ENCODE data around the gene IGFALS.

IGFALS gene

DNA sequence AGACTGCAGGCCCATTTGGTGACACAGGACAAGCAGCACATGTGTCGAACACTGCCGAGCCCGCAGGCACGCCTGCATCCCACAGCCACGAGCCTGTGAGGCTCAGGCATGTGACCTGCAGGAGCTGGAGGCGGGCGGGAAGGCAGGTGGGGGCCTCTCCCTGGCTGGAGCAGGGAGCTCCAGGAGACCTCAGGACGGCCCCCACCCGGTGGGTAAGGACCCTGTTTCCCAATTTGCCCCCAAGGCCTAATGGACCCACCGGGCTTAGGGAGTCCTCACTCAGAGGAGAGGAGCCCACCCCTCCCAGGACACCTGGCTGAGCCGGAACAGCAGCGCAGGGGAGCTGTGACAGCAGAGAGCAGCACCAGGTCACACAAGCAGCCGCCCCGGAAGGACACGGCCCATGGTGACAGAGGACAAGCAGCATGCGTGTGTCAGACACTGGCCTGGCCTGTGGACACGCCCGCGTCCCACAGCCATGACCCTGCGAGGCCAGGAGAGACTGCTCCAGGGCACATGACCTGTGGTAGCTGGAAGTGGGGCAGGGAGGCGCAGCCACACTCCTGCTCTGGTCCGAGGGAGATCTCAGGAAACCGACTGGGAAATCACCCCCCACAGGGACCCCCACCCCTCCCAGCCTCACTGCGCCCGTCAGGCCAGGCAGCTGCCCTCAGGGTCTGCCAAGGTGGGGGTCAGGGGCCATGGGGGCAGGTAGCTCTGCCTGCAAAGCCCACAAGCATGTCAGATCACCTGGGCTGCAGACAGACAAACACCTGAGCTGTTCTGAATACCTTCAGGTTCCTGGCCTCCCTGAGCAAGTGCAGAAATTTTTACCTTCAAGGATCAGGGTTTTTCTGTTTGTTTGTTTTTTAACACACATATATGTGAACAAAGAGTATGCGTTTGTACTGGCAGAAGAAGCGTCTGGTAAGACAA, 13.5 kb downstream of the IGFALS start:
- H3K4me3 ChIP-seq (ENCODE audit: low read depth in 1 of 2, low read length in 2 of 2): no peak overlapping the region

DNA sequence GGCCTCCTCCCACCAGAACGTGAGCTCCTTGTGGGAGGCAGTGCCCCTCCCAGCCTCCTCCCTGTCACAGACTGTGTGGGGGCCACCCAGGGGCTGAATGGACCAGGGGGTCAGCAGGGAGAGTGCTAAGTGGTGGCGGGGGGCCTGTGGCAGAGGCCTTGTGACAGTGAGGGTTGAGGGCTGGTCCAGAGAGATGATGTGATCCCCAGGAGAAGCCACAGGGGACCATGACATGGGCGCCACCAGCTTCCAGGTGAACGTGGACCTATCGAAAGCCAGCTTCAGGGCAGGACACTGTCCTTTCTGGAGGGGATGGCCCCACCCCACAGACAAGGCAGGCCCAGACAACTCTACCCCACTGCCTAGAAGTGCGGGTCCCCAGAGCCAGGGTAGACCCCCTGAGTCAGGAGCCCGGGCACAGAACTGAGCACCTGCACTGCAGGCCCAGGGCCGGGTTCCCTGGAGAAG, 14.2 kb downstream of the IGFALS start:
- Histone ChIP-seq H3K36me3 (ENCODE audit: insufficient read depth, low read length) (peaks cover 70% of the 10 kb centered on the region), H3K4me1 (ENCODE audit: insufficient read depth, low read length) (peaks cover 45% of the 10 kb centered on the region), H3K9ac (ENCODE audit: low read depth, low read length) (peak overlapping the region; percentile 17; the same call in 1 of the 2 replicates), H4K20me1 (ENCODE audit: insufficient read depth, low read length) (peaks cover 75% of the 10 kb centered on the region), H3K9me3 (ENCODE audit: insufficient read depth, low read length, severe bottlenecking) (no peaks in the 10 kb centered on the region), H3K4me3 (ENCODE audit: low read depth in 1 of 2, low read length in 2 of 2) (no peak overlapping the region), H3K27ac (ENCODE audit: low read length) (no peak overlapping the region), H3K79me2 (ENCODE audit: insufficient read depth, low read length) (peaks cover 66% of the 10 kb centered on the region), H3K27me3 (ENCODE audit: insufficient read depth, low read length, poor library complexity) (no peaks in the 10 kb centered on the region), H2AFZ (ENCODE audit: low read depth, low read length) (no peak overlapping the region), H3K4me2 (ENCODE audit: insufficient read depth, low read length) (no peak overlapping the region)
- no peak for ATAC-seq (ENCODE audit: insufficient read depth, low read depth)
- no peak for DNase-seq
- TF ChIP-seq, protein P1, sequence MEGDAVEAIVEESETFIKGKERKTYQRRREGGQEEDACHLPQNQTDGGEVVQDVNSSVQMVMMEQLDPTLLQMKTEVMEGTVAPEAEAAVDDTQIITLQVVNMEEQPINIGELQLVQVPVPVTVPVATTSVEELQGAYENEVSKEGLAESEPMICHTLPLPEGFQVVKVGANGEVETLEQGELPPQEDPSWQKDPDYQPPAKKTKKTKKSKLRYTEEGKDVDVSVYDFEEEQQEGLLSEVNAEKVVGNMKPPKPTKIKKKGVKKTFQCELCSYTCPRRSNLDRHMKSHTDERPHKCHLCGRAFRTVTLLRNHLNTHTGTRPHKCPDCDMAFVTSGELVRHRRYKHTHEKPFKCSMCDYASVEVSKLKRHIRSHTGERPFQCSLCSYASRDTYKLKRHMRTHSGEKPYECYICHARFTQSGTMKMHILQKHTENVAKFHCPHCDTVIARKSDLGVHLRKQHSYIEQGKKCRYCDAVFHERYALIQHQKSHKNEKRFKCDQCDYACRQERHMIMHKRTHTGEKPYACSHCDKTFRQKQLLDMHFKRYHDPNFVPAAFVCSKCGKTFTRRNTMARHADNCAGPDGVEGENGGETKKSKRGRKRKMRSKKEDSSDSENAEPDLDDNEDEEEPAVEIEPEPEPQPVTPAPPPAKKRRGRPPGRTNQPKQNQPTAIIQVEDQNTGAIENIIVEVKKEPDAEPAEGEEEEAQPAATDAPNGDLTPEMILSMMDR (IDR thresholded peaks at IDR 0.05; ENCODE audit: borderline replicate concordance, extremely low read depth, low read length, poor library complexity, severe bottlenecking): no peak
- no peak for TF ChIP-seq EZH2 (IDR thresholded peaks at IDR 0.05; ENCODE audit: borderline replicate concordance, low read depth, low read length, severe bottlenecking)

More for the DNA sequence above, 13.5 kb downstream of the IGFALS start:
- H3K4me2 ChIP-seq (ENCODE audit: insufficient read depth, low read length): peak overlapping the region; percentile 95
- H3K27me3 ChIP-seq (ENCODE audit: insufficient read depth, low read length, poor library complexity): no peaks in the 10 kb centered on the region
- H3K9ac ChIP-seq (ENCODE audit: low read depth, low read length): peak overlapping the region; percentile 17; the same call in 1 of the 2 replicates
- no peaks in the 10 kb centered on the region for H3K9me3 ChIP-seq (ENCODE audit: insufficient read depth, low read length, severe bottlenecking)
- DNase-seq (no peak), ATAC-seq (ENCODE audit: insufficient read depth, low read depth) (no peak)
- H3K4me1 ChIP-seq (ENCODE audit: insufficient read depth, low read length): peaks cover 44% of the 10 kb centered on the region
- no peak overlapping the region for H2AFZ ChIP-seq (ENCODE audit: low read depth, low read length)
- peaks cover 74% of the 10 kb centered on the region for H4K20me1 ChIP-seq (ENCODE audit: insufficient read depth, low read length)
- H3K36me3 ChIP-seq (ENCODE audit: insufficient read depth, low read length): peaks cover 68% of the 10 kb centered on the region
- H3K79me2 ChIP-seq (ENCODE audit: insufficient read depth, low read length): peaks cover 66% of the 10 kb centered on the region
- TF ChIP-seq EZH2 (IDR thresholded peaks at IDR 0.05; ENCODE audit: borderline replicate concordance, low read depth, low read length, severe bottlenecking): no peak
- TF ChIP-seq, protein P1 (IDR thresholded peaks at IDR 0.05; ENCODE audit: borderline replicate concordance, extremely low read depth, low read length, poor library complexity, severe bottlenecking): no peak
- H3K27ac ChIP-seq (ENCODE audit: low read length): no peak overlapping the region

DNA sequence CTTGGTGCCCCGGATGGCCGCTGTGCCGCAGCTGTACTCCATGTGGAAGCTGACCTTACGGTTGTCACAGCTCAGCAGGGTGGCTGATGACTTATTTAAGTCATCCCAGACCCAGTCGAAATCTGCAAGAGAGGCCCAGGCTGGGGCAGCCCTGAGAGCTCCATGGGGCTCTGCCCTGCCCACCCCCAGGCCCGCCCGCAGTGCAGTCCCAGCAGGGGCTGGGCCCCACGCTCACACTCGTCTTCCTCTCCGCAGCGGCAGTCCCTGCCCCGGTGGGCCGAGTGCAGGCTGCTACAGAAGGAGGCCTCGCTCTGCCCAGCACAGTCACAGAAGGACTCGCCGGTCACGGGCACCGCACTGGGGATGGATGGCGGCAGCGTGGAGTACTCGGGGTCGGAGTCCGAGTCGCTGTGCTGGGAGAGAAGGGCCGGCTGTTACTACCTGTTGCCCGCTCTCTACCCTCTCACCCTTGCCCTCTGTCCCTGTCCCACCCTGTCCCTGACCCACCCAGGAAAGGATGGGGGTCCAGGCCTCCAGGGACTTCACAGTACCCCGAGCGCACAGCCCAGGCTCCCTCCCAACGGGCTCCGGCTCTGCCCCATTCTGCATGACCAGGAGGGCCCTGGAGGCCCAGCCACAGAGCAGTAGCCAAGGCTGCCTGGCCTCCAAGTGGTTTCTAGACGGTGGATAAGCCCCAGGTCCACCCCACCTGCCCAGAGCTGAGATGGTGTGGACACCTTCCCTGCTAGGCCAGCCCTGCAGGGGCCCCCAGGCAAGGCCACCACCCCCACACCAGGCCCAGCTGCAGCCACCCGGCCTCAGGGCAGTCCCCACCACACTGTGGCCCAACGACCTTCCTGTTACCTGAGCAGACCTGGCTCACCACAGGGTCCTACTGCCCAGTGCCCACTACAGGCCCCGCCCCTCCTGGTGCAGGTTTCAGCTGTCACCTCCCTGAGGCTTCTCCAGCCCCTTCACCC, 15.0 kb downstream of the IGFALS start:
- Histone ChIP-seq H3K36me3 (ENCODE audit: insufficient read depth, low read length) (peaks cover 70% of the 10 kb centered on the region), H3K79me2 (ENCODE audit: insufficient read depth, low read length) (peaks cover 67% of the 10 kb centered on the region)

More for the DNA sequence above, 15.0 kb downstream of the IGFALS start:
- Histone ChIP-seq H3K9me3 (ENCODE audit: insufficient read depth, low read length, severe bottlenecking) (no peaks in the 10 kb centered on the region), H4K20me1 (ENCODE audit: insufficient read depth, low read length) (peaks cover 75% of the 10 kb centered on the region), H3K4me3 (ENCODE audit: low read depth in 1 of 2, low read length in 2 of 2) (no peak overlapping the region), H3K9ac (ENCODE audit: low read depth, low read length) (no peak overlapping the region), H3K27me3 (ENCODE audit: insufficient read depth, low read length, poor library complexity) (no peaks in the 10 kb centered on the region), H2AFZ (ENCODE audit: low read depth, low read length) (no peak overlapping the region), H3K4me2 (ENCODE audit: insufficient read depth, low read length) (no peak overlapping the region), H3K4me1 (ENCODE audit: insufficient read depth, low read length) (peaks cover 44% of the 10 kb centered on the region), H3K27ac (ENCODE audit: low read length) (no peak overlapping the region)
- ATAC-seq (ENCODE audit: insufficient read depth, low read depth) (no peak), DNase-seq (no peak)
- no peak for TF ChIP-seq EZH2 (IDR thresholded peaks at IDR 0.05; ENCODE audit: borderline replicate concordance, low read depth, low read length, severe bottlenecking)
- TF ChIP-seq, protein P1 (IDR thresholded peaks at IDR 0.05; ENCODE audit: borderline replicate concordance, extremely low read depth, low read length, poor library complexity, severe bottlenecking): no peak
